DMS114 treated with DMSO at 0.1 percent for 48 hours (cell line): ENCODE results near the gene THAP6.

Source experiments
- DNase-seq: peaks from one replicate; lab custom pipeline; 2025; ENCODE audit not compliant: unreplicated experiment; lab: John Stamatoyannopoulos, UW

Gene THAP6

DNA sequence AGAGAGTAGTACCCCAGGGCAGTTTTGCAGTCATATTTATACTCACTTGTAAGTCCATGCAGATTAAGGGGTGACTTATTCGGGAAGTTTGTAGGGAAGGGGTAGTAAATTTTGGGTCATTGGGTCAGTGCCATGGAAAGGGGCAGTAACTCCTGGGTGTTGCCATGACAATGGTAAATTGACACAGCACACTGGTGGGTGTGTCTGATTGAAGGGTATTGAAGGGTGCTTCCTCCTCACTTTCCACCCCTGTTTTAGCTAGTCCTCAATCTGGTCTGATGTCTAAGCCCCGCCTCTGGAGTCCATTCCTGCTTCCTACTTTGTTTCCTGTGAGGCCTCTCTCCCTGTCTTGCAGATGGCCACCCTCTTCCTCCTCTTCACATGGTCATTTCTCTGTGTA is 53.5 kb downstream of the THAP6 start:
- DNase-seq, result no peak
